Stimulated activated naive CD8-positive, alpha-beta T cell treated with anti-CD3 and anti-CD28 coated beads, Interleukin-15, Interleukin-2, amounts not matched to agents 100 ng/mL and 50 ng/mL, for 24 hours (primary cell): ENCODE data around the gene SLC9A9.
A peak's percentile ranks its signal among the peaks of the same experiment; 100 is the strongest.

Source experiments
- H3K27ac Mint-ChIP-seq: one replicate; pipeline ENCODE4 v1.8.0; 2021; ENCODE audit warnings: mild to moderate bottlenecking, mixed read lengths
- H3K27me3 Mint-ChIP-seq: one replicate; pipeline ENCODE4 v1.8.0; 2021; ENCODE audit warnings: mixed read lengths
- H3K36me3 Mint-ChIP-seq: one replicate; pipeline ENCODE4 v1.8.0; 2021; ENCODE audit warnings: low read depth, mixed read lengths
- H3K4me1 Mint-ChIP-seq: one replicate; pipeline ENCODE4 v1.8.0; 2021; ENCODE audit warnings: low read depth, mixed read lengths
- H3K4me3 Mint-ChIP-seq: one replicate; pipeline ENCODE4 v1.8.0; 2021; ENCODE audit warnings: mild to moderate bottlenecking, mixed read lengths
- H3K9me3 Mint-ChIP-seq: one replicate; pipeline ENCODE4 v1.8.0; 2021; ENCODE audit warnings: mixed read lengths

Gene SLC9A9

DNA sequence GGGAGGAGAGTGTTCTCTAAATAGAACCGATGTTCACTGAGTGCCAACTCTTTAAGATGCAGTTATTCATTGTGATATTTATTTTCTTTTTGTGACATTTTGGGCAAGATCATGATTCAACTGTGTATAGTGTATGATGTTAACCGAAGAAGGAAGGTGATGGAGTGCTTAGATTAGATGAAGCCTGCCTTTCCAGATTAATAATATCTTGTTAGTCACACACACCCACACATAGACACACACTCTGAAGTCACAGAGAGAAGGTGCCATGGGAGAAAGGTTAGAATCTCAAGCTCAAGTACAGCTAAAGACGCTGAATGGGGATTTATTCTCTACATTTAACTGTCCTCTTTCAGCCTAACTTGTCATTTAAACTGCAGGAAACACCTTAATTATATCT, 77.0 kb downstream of the SLC9A9 start:
- Mint-ChIP-seq H3K9me3 (no peaks in the 10 kb centered on the region), H3K27ac (no peak overlapping the region), H3K4me3 (no peak overlapping the region), H3K36me3 (no peaks in the 10 kb centered on the region), H3K27me3 (no peaks in the 10 kb centered on the region), H3K4me1 (no peaks in the 10 kb centered on the region)

DNA sequence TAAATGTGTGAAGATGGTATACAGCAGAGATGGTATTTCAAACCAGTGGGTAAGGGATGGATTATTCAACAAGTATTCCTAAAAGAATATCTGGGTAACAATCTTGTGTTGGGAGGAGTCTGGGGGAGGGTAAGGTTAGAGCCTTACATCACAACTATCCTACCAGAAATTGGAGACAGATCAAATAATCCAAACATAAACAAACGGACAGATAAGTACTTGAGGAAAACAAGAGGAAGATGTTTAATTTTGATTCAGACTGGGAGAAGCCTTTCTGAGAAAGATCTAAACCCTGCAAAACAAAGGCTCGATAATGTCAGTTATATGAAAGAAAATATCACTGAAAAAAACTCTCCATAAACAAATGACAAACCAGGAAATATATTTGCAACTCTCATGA, 77.9 kb downstream of the SLC9A9 start:
- no peaks in the 10 kb centered on the region for H3K4me1 Mint-ChIP-seq
- H3K36me3 Mint-ChIP-seq, result no peaks in the 10 kb centered on the region
- H3K4me3 Mint-ChIP-seq, result no peak overlapping the region
- H3K27ac Mint-ChIP-seq, result no peak overlapping the region
- no peaks in the 10 kb centered on the region for H3K27me3 Mint-ChIP-seq
- no peaks in the 10 kb centered on the region for H3K9me3 Mint-ChIP-seq

- no peak overlapping the region for H3K27ac Mint-ChIP-seq
- no peak overlapping the region for H3K4me3 Mint-ChIP-seq
- H3K9me3 Mint-ChIP-seq, result no peaks in the 10 kb centered on the region
- H3K36me3 Mint-ChIP-seq, result no peaks in the 10 kb centered on the region
- H3K4me1 Mint-ChIP-seq, result no peaks in the 10 kb centered on the region
- H3K27me3 Mint-ChIP-seq, result no peaks in the 10 kb centered on the region
Measured at GRCh38 chr3:143769616-143770015, 78.7 kb downstream of the SLC9A9 start.

GRCh38 chr3:143764840-143765239, 83.4 kb downstream of the SLC9A9 start:
- Mint-ChIP-seq H3K9me3 (no peaks in the 10 kb centered on the region), H3K4me3 (no peak overlapping the region), H3K27me3 (no peaks in the 10 kb centered on the region), H3K4me1 (peaks cover 5% of the 10 kb centered on the region), H3K36me3 (no peaks in the 10 kb centered on the region), H3K27ac (no peak overlapping the region)

- no peaks in the 10 kb centered on the region for H3K27me3 Mint-ChIP-seq
- H3K27ac Mint-ChIP-seq, result no peak overlapping the region
- H3K36me3 Mint-ChIP-seq, result no peaks in the 10 kb centered on the region
- H3K4me3 Mint-ChIP-seq, result no peak overlapping the region
- peaks cover 5% of the 10 kb centered on the region for H3K4me1 Mint-ChIP-seq
- H3K9me3 Mint-ChIP-seq, result no peaks in the 10 kb centered on the region
Measured at GRCh38 chr3:143763564-143764162, 84.6 kb downstream of the SLC9A9 start.

GRCh38 chr3:143757691-143758090, 90.6 kb downstream of the SLC9A9 start:
- peaks cover 12% of the 10 kb centered on the region for H3K4me1 Mint-ChIP-seq
- no peaks in the 10 kb centered on the region for H3K27me3 Mint-ChIP-seq
- H3K36me3 Mint-ChIP-seq, result no peaks in the 10 kb centered on the region
- H3K9me3 Mint-ChIP-seq, result no peaks in the 10 kb centered on the region
- H3K4me3 Mint-ChIP-seq, result no peak overlapping the region
- H3K27ac Mint-ChIP-seq, result no peak overlapping the region

DNA sequence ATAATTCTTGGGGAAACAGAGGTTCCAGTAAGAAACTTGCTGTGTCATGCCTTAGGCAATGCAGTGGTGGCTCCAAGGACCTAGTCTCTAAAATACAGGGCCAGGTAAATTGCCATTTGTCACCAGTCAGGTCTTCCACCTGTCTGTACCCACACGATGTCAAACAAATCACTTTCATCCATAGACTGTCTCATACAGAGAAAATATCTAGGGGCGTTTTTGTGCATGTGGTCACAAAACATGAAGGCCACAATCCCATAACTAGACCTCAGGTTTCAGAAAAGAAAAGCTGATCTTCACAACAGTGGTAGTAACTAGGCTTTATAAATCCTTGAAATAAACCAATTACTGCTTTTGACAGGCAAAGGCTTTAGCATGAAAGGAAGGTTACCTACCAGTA, 92.3 kb downstream of the SLC9A9 start:
- no peaks in the 10 kb centered on the region for H3K9me3 Mint-ChIP-seq
- no peak overlapping the region for H3K4me3 Mint-ChIP-seq
- H3K36me3 Mint-ChIP-seq, result no peaks in the 10 kb centered on the region
- H3K27ac Mint-ChIP-seq, result no peak overlapping the region
- H3K4me1 Mint-ChIP-seq, result peaks cover 27% of the 10 kb centered on the region
- no peaks in the 10 kb centered on the region for H3K27me3 Mint-ChIP-seq

GRCh38 chr3:143754090-143754489, 94.2 kb downstream of the SLC9A9 start:
- Mint-ChIP-seq H3K4me3 (no peak overlapping the region), H3K27me3 (no peaks in the 10 kb centered on the region), H3K4me1 (peaks cover 29% of the 10 kb centered on the region), H3K27ac (no peak overlapping the region), H3K36me3 (no peaks in the 10 kb centered on the region), H3K9me3 (no peaks in the 10 kb centered on the region)

- Mint-ChIP-seq H3K4me1 (peaks cover 29% of the 10 kb centered on the region), H3K36me3 (no peaks in the 10 kb centered on the region), H3K9me3 (no peaks in the 10 kb centered on the region), H3K4me3 (no peak overlapping the region), H3K27ac (no peak overlapping the region), H3K27me3 (no peaks in the 10 kb centered on the region)
Measured at GRCh38 chr3:143753456-143753855, 94.8 kb downstream of the SLC9A9 start.

DNA sequence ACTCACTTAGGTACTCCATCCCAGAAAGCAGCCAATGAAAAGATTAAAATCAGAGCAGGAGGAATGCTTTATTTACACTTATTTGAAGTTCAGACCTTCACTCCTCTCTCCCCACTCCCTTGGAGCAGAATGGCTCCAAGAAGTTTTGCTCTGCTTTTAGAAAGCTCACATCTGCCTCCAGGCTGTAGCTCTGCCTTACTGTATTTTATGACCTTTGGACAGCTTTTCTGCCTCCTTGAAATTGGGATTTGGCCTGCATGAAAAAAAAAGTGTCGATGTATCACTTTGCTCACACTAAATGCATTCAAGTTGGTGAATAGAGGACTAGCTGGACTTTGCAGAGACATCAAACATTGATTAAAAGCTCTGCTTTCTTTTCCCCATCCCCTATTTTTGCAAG, 95.3 kb downstream of the SLC9A9 start:
- no peaks in the 10 kb centered on the region for H3K9me3 Mint-ChIP-seq
- H3K27me3 Mint-ChIP-seq, result no peaks in the 10 kb centered on the region
- H3K36me3 Mint-ChIP-seq, result no peaks in the 10 kb centered on the region
- H3K4me3 Mint-ChIP-seq, result no peak overlapping the region
- H3K27ac Mint-ChIP-seq, result no peak overlapping the region
- peaks cover 29% of the 10 kb centered on the region for H3K4me1 Mint-ChIP-seq

DNA sequence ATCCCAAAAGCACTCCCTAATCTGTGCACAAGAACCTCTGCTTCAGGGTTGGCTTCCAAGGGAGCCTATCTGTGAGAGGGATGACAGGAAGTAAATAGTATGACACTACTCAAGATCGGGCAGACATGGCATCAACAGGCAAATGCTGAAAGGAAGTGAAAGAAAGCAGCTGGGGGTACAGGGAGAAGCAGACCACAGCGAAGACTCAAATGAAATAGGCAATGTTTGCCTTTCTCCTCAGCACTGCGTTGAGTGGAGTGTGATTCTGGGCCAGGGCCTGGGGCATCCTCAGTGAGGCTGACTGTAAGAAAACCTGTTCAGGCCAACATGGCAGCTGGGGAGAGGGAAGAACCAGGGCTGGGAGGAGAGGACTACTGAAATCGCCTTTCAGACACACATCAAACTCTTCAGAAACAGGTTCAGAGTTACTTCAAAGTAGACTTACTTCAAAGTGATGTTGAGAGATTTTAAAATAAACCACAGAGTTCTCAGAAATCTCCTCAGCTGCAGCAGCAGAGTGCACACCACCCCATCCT, 96.6 kb downstream of the SLC9A9 start:
- Mint-ChIP-seq H3K4me1 (peaks cover 29% of the 10 kb centered on the region), H3K27me3 (no peaks in the 10 kb centered on the region), H3K27ac (peak overlapping the region; percentile 81), H3K4me3 (peak overlapping the region; percentile 54), H3K36me3 (no peaks in the 10 kb centered on the region), H3K9me3 (no peaks in the 10 kb centered on the region)

GRCh38 chr3:143750841-143751240, 97.4 kb downstream of the SLC9A9 start:
- Mint-ChIP-seq H3K27me3 (no peaks in the 10 kb centered on the region), H3K9me3 (no peaks in the 10 kb centered on the region), H3K27ac (no peak overlapping the region), H3K36me3 (no peaks in the 10 kb centered on the region), H3K4me3 (no peak overlapping the region), H3K4me1 (peaks cover 28% of the 10 kb centered on the region)

DNA sequence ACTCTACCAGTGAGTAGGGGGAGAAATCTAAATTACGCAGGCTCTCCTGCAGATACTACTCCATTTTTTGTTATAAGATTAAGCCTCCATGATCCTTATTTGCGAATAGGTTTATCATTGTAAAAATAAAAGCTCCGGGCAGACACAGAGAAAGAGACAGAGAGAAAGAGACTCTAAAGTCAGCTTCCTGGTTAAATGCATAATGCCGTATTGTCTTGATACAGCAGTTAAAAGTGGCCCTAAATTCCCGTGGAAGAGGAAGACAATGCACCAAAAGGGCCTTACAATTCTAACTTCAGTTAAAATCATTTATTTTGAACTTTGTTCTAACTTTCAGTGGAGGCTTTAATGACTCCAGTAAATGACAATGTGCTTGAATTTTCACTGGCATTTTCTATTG, 98.3 kb downstream of the SLC9A9 start:
- H3K36me3 Mint-ChIP-seq, result no peaks in the 10 kb centered on the region
- no peak overlapping the region for H3K4me3 Mint-ChIP-seq
- no peaks in the 10 kb centered on the region for H3K27me3 Mint-ChIP-seq
- no peaks in the 10 kb centered on the region for H3K9me3 Mint-ChIP-seq
- no peak overlapping the region for H3K27ac Mint-ChIP-seq
- H3K4me1 Mint-ChIP-seq, result peaks cover 26% of the 10 kb centered on the region

GRCh38 chr3:143737065-143737464, 111.2 kb downstream of the SLC9A9 start:
- H3K4me3 Mint-ChIP-seq, result no peak overlapping the region
- no peak overlapping the region for H3K27ac Mint-ChIP-seq
- no peaks in the 10 kb centered on the region for H3K4me1 Mint-ChIP-seq
- H3K9me3 Mint-ChIP-seq, result peaks cover 14% of the 10 kb centered on the region
- no peaks in the 10 kb centered on the region for H3K27me3 Mint-ChIP-seq
- H3K36me3 Mint-ChIP-seq, result peaks cover 4% of the 10 kb centered on the region

- Mint-ChIP-seq H3K9me3 (peaks cover 10% of the 10 kb centered on the region), H3K27me3 (no peaks in the 10 kb centered on the region), H3K36me3 (peaks cover 4% of the 10 kb centered on the region), H3K4me1 (no peaks in the 10 kb centered on the region), H3K27ac (no peak overlapping the region), H3K4me3 (no peak overlapping the region)
Measured at GRCh38 chr3:143736205-143736997, 111.9 kb downstream of the SLC9A9 start.
